Measurements from ENCODE around the gene RBM15B. TPM values are rescaled to one million over a fixed set of nuclear protein-coding genes. Genes with fewer than 3 reads are reported as not detected.
A peak's percentile ranks its signal among the peaks of the same experiment; 100 is the strongest.

RBM15B gene
- polyA plus RNA-seq, 3 donors: 7.1 to 10.3 (median 9.1) TPM

DNA sequence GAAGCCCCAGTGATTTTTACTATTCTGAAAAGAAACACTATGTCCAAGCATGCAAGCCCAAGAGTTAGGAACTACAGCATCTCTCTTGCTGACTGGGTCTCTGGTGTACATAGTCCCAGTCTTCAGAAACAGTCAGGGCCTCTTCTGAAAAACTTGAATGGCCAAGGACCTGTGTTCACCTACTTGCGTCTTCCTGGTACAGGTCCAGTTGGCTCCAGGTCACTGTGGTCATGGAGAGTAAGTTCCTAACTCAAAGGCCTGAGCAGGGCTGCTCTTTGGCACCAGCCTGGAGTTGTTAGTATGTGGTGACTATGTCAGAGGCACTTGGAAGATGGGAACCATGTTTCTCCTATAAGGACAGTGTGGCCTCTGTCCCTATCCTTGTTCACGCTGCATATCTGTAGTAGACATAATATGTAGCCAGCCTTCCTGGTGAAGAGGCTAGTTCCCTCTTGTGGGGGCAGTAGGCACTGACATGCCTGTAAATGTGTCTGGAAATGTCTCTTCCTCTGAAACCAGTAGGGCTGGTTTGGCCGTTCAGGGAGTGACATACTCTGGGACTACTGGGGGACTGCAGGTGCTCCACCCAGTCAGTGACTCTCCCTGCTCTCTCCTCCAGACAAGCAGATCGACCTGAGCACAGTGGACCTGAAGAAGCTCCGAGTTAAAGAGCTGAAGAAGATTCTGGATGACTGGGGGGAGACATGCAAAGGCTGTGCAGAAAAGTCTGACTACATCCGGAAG lies 2.6 kb upstream of the RBM15B start:
- Mint-ChIP-seq H3K9me3 (peaks cover 0 to 3% (median 0%) of the 10 kb centered on the region in 7 donors), H3K27ac (peak overlapping the region in 4 of 7 donors; percentile 1 to 71 (median 62)), H3K36me3 (peaks cover 27 to 33% of the 10 kb centered on the region in 2 donors), H3K4me1 (peaks cover 57% of the 10 kb centered on the region), H3K27me3 (ENCODE audit: low read depth in 3 of 3) (peaks cover 0 to 3% (median 1%) of the 10 kb centered on the region in 3 donors), H3K4me3 (no peak overlapping the region)
- peaks cover 51% of the 10 kb centered on the region for H4K20me1 ChIP-seq (ENCODE audit: insufficient read depth, low read length)
- no peak overlapping the region for H3K9ac ChIP-seq (ENCODE audit: insufficient read depth, low read length, poor library complexity, severe bottlenecking)
- H3K4me3 ChIP-seq (replicated peaks in 1 of 3; ENCODE audit: low read depth in 2 of 3, low read length in 3 of 3): no peak overlapping the region
- H3K27ac ChIP-seq (ENCODE audit: low read depth in 1 of 2, low read length in 2 of 2): peak overlapping the region in 1 of 2 donors; percentile 59
- no peak overlapping the region for H2AFZ ChIP-seq (ENCODE audit: insufficient read depth, low read depth, low read length, poor library complexity, severe bottlenecking)
- intact Hi-C loops (cut with micrococcal nuclease): loop anchor here in 1 of 2 donors (5.0 to 10.0 kb wide), 2 partner anchors 776 to 1146 kb away; partner anchors contain the start of genes CISH, NT5DC2 and UQCC5
- no peaks in the 10 kb centered on the region for H3K27me3 ChIP-seq (ENCODE audit: control insufficient read depth in 2 of 2, insufficient read depth in 2 of 2, low read length in 2 of 2)
- no peak for TF ChIP-seq CTCF (IDR thresholded peaks at IDR 0.05)
- no peak overlapping the region for H3K4me2 ChIP-seq (replicated peaks; ENCODE audit: extremely low read depth, low read length, poor library complexity, severe bottlenecking)
- 53% methylated on average over 4 of the region's 6 CpGs for WGBS (ENCODE audit: insufficient coverage)
- H3K79me2 ChIP-seq (ENCODE audit: insufficient read depth, low read length): peaks cover 76% of the 10 kb centered on the region
- peaks cover 50 to 67% of the 10 kb centered on the region in 2 donors for H3K4me1 ChIP-seq (ENCODE audit: control insufficient read depth in 1 of 2, insufficient read depth in 2 of 2, low read length in 2 of 2)
- H3K9me3 ChIP-seq (replicated peaks in 1 of 2; ENCODE audit: control insufficient read depth in 1 of 2, insufficient read depth in 1 of 2, low read length in 2 of 2): no peaks in the 10 kb centered on the region
- peaks cover 20 to 28% of the 10 kb centered on the region in 2 donors for H3K36me3 ChIP-seq (replicated peaks in 1 of 2; ENCODE audit: control insufficient read depth in 1 of 2, insufficient read depth in 2 of 2, low read length in 2 of 2)
- peak in 1 of 3 donors; percentile 10 for DNase-seq

- H3K27me3 ChIP-seq (ENCODE audit: control insufficient read depth in 2 of 2, insufficient read depth in 2 of 2, low read length in 2 of 2): no peaks in the 10 kb centered on the region
- H3K27ac ChIP-seq (ENCODE audit: low read depth in 1 of 2, low read length in 2 of 2): no peak overlapping the region
- peak; percentile 91 for TF ChIP-seq CTCF (IDR thresholded peaks at IDR 0.05)
- Mint-ChIP-seq H3K36me3 (peaks cover 37 to 45% of the 10 kb centered on the region in 2 donors), H3K4me3 (no peak overlapping the region), H3K27me3 (ENCODE audit: low read depth in 3 of 3) (peaks cover 0 to 3% (median 1%) of the 10 kb centered on the region in 3 donors), H3K9me3 (peaks cover 0 to 3% (median 0%) of the 10 kb centered on the region in 7 donors), H3K27ac (peak overlapping the region in 5 of 7 donors; percentile 25 to 86 (median 46)), H3K4me1 (peaks cover 56% of the 10 kb centered on the region)
- DNase-seq: peak; percentile 33 to 62 (median 41)
- no peak overlapping the region for H3K4me2 ChIP-seq (replicated peaks; ENCODE audit: extremely low read depth, low read length, poor library complexity, severe bottlenecking)
- 83% methylated on average over 5 of the region's 6 CpGs for WGBS (ENCODE audit: insufficient coverage)
- peaks cover 76% of the 10 kb centered on the region for H3K79me2 ChIP-seq (ENCODE audit: insufficient read depth, low read length)
- peaks cover 62% of the 10 kb centered on the region for H4K20me1 ChIP-seq (ENCODE audit: insufficient read depth, low read length)
- H3K36me3 ChIP-seq (replicated peaks in 1 of 2; ENCODE audit: control insufficient read depth in 1 of 2, insufficient read depth in 2 of 2, low read length in 2 of 2): peaks cover 31 to 40% of the 10 kb centered on the region in 2 donors
- no peaks in the 10 kb centered on the region for H3K9me3 ChIP-seq (replicated peaks in 1 of 2; ENCODE audit: control insufficient read depth in 1 of 2, insufficient read depth in 1 of 2, low read length in 2 of 2)
- H3K4me3 ChIP-seq (replicated peaks in 1 of 3; ENCODE audit: low read depth in 2 of 3, low read length in 3 of 3): no peak overlapping the region
- no peak overlapping the region for H3K9ac ChIP-seq (ENCODE audit: insufficient read depth, low read length, poor library complexity, severe bottlenecking)
- H2AFZ ChIP-seq (ENCODE audit: insufficient read depth, low read depth, low read length, poor library complexity, severe bottlenecking): no peak overlapping the region
- intact Hi-C loops (cut with micrococcal nuclease): loop anchor here (2.0 to 10.0 kb wide), 5 partner anchors 108 to 1145 kb away; partner anchors contain the start of genes CISH (in 1 of the 2), CYB561D2 (in 1 of the 2), NPRL2 (in 1 of the 2) and NT5DC2 (in 1 of the 2)
- H3K4me1 ChIP-seq (ENCODE audit: control insufficient read depth in 1 of 2, insufficient read depth in 2 of 2, low read length in 2 of 2): peaks cover 45 to 58% of the 10 kb centered on the region in 2 donors
Measured at GRCh38 chr3:51389423-51390183, 1.5 kb upstream of the RBM15B start.
